ENCODE measurements around the gene KMT5C.

Gene KMT5C

DNA sequence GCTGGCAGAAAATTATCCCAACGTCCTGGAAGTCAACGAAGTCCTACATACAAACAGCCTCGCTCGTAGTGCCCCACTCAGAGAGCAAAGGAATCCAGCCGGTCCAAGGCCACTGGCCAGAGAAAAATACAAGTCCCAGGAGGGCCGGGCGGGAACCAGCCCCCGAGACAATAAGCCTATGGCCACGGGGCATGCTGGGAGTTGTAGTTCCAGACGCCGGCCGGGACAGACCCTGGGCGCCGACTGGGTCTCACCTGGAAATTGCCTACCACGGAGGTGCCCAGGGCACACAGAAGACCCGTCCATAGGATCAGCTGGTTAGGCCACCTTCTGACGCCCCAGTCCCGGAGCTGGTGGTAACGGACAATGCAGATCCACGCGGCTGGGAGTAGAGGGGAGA, 19.9 kb upstream of the KMT5C start:
- Histone ChIP-seq H3K36me3 (ENCODE audit: control insufficient read depth in 2 of 2, insufficient read depth in 1 of 2, low read length in 2 of 2) (no peaks in the 10 kb centered on the region), H3K4me1 (ENCODE audit: control insufficient read depth, insufficient read depth, low read length) (no peaks in the 10 kb centered on the region), H3K27ac (ENCODE audit: extremely low read depth, low read depth, low read length) (no peak overlapping the region), H3K9me3 (ENCODE audit: control insufficient read depth, insufficient read depth, low read depth, low read length) (no peaks in the 10 kb centered on the region), H3K4me3 (ENCODE audit: low read depth, low read length) (no peak overlapping the region)
- TF ChIP-seq ZNF335 (tag by site-specific recombination; conservative IDR thresholded peaks at IDR 0.05) (peak; percentile 66), OSR2 (tag by site-specific recombination; IDR thresholded peaks at IDR 0.05) (no peak), ZFP3 (tag by site-specific recombination; IDR thresholded peaks at IDR 0.05; ENCODE audit: low read depth) (no peak), ZNF76 (tag by site-specific recombination; IDR thresholded peaks at IDR 0.05; ENCODE audit: borderline replicate concordance, low read depth) (peak; percentile 91), ZNF16 (tag by site-specific recombination; IDR thresholded peaks at IDR 0.05; ENCODE audit: low read depth) (no peak), ZBTB17 (tag by site-specific recombination; IDR thresholded peaks at IDR 0.05) (no peak; the same call in none of the 2 replicates)
- TF ChIP-seq, protein P1, sequence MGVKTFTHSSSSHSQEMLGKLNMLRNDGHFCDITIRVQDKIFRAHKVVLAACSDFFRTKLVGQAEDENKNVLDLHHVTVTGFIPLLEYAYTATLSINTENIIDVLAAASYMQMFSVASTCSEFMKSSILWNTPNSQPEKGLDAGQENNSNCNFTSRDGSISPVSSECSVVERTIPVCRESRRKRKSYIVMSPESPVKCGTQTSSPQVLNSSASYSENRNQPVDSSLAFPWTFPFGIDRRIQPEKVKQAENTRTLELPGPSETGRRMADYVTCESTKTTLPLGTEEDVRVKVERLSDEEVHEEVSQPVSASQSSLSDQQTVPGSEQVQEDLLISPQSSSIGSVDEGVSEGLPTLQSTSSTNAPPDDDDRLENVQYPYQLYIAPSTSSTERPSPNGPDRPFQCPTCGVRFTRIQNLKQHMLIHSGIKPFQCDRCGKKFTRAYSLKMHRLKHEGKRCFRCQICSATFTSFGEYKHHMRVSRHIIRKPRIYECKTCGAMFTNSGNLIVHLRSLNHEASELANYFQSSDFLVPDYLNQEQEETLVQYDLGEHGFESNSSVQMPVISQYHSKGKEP (tag by site-specific recombination; IDR thresholded peaks at IDR 0.05): no peak
- CTCF ChIA-PET: interaction anchor here (6.6 kb wide), 1 partner anchor 18 kb away, joined by 41 read pairs; no protein-coding TSS in a partner anchor
- POLR2A ChIA-PET: interaction anchor here (0.8 to 3.4 kb wide), 2 partner anchors 19 to 40 kb away, joined by 5 to 17 read pairs; partner anchors contain the start of genes HSPBP1 and KMT5C

DNA sequence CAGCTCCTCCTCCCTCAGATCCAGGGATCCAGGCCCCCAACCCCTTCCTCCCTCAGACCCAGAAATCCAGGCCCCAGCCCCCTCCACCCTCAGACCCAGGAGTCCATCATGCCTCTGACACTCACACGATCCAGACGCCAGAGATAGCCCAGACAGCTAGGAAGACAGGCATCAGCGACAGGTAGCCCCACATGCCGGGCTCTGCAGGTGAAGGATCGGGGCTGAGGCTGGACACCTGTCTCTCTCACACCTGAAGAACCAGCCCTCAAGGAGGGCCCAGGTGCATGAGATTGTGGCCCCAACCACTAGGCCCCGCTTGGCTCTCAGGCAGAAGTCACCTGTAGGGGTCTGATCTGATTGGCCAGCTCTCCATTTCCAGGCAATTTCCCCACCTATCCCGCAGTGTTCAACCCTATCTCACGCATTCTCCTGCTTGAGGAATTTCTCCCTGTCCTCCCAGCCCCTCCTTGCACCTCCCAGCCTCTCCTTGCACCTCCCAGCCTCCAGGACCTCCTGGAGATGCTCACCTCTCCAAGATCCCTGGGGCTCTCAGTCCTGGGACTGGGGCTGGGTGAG, 18.7 kb upstream of the KMT5C start:
- TF ChIP-seq ZNF664 (tag by site-specific recombination; IDR thresholded peaks at IDR 0.05): no peak
- TF ChIP-seq SCRT2 (tag by site-specific recombination; IDR thresholded peaks at IDR 0.05): peak; percentile 95
- peak; percentile 91 for TF ChIP-seq SCRT1 (tag by site-specific recombination; IDR thresholded peaks at IDR 0.05; ENCODE audit: borderline replicate concordance)
- ChIA-PET CTCF (interaction anchor here (0.7 to 6.6 kb wide), 5 partner anchors 19 to 519 kb away, joined by 3 to 41 read pairs (median 3); partner anchors contain the start of gene KMT5C), POLR2A (interaction anchor here (1.1 to 3.3 kb wide), 6 partner anchors 18 to 87 kb away, joined by 3 to 21 read pairs (median 4); partner anchors contain the start of genes KMT5C, PPP6R1 and UBE2S)
- no peaks in the 10 kb centered on the region for H3K36me3 ChIP-seq (ENCODE audit: control insufficient read depth in 2 of 2, insufficient read depth in 1 of 2, low read length in 2 of 2)
- H3K4me1 ChIP-seq (ENCODE audit: control insufficient read depth, insufficient read depth, low read length): no peaks in the 10 kb centered on the region
- no peaks in the 10 kb centered on the region for H3K9me3 ChIP-seq (ENCODE audit: control insufficient read depth, insufficient read depth, low read depth, low read length)
- H3K4me3 ChIP-seq (ENCODE audit: low read depth, low read length): no peak overlapping the region
- H3K27ac ChIP-seq (ENCODE audit: extremely low read depth, low read depth, low read length): no peak overlapping the region

DNA sequence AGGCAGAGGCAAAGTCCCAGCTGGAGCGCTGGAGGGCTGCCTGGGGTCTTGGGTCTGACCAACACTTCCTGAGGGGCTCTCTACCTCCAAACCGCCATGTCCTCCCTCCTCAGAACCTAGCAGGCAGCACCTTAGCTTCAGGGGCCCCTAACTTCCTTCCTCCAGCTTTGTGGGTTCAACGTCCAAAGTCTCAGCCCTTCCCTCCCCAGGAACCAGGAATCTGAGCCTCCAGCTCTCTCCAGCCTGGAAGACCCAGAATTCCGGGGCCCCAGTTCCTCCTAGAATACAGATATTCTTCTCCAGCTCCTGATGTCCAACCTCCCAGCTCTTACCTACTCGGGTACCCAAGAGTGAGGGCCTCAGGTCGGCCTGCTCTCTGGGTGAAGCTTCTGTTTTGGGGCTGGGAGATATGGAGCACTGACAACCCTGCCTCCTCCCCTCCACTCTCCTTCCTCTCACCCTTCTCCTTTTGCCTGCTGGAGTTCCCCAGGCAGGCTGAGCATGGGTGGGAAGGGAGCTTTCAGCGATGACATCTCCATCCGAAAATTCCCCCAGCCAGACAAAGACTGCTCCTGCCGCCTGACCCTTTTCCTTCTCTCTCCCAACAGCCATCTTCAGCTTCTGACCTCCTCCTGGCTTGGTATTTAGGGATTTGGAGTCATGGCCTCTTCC, 18.1 kb upstream of the KMT5C start:
- Histone ChIP-seq H3K9me3 (ENCODE audit: control insufficient read depth, insufficient read depth, low read depth, low read length) (no peaks in the 10 kb centered on the region), H3K4me1 (ENCODE audit: control insufficient read depth, insufficient read depth, low read length) (no peaks in the 10 kb centered on the region), H3K27ac (ENCODE audit: extremely low read depth, low read depth, low read length) (no peak overlapping the region), H3K4me3 (ENCODE audit: low read depth, low read length) (no peak overlapping the region), H3K36me3 (ENCODE audit: control insufficient read depth in 2 of 2, insufficient read depth in 1 of 2, low read length in 2 of 2) (no peaks in the 10 kb centered on the region)
- TF ChIP-seq SP7 (tag by site-specific recombination; IDR thresholded peaks at IDR 0.05): no peak
- TF ChIP-seq ZNF223 (tag by site-specific recombination; IDR thresholded peaks at IDR 0.05): no peak
- TF ChIP-seq ZNF121 (tag by site-specific recombination; IDR thresholded peaks at IDR 0.05): no peak
- no peak for TF ChIP-seq OSR2 (tag by site-specific recombination; IDR thresholded peaks at IDR 0.05)
- TF ChIP-seq, protein P2, sequence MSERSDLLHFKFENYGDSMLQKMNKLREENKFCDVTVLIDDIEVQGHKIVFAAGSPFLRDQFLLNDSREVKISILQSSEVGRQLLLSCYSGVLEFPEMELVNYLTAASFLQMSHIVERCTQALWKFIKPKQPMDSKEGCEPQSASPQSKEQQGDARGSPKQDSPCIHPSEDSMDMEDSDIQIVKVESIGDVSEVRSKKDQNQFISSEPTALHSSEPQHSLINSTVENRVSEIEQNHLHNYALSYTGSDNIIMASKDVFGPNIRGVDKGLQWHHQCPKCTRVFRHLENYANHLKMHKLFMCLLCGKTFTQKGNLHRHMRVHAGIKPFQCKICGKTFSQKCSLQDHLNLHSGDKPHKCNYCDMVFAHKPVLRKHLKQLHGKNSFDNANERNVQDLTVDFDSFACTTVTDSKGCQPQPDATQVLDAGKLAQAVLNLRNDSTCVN (tag by site-specific recombination; optimal IDR thresholded peaks at IDR 0.05): no peak
- no peak for TF ChIP-seq ZNF529 (tag by site-specific recombination; IDR thresholded peaks at IDR 0.05; ENCODE audit: insufficient replicate concordance)
- TF ChIP-seq ZNF549 (tag by site-specific recombination; IDR thresholded peaks at IDR 0.05): no peak
- no peak for TF ChIP-seq HOXA7 (CRISPR knock-in tag; IDR thresholded peaks at IDR 0.05; ENCODE audit: borderline replicate concordance)
- no peak for TF ChIP-seq ZNF654 (tag by site-specific recombination; IDR thresholded peaks at IDR 0.05; ENCODE audit: low read depth)
- TF ChIP-seq, protein P3, sequence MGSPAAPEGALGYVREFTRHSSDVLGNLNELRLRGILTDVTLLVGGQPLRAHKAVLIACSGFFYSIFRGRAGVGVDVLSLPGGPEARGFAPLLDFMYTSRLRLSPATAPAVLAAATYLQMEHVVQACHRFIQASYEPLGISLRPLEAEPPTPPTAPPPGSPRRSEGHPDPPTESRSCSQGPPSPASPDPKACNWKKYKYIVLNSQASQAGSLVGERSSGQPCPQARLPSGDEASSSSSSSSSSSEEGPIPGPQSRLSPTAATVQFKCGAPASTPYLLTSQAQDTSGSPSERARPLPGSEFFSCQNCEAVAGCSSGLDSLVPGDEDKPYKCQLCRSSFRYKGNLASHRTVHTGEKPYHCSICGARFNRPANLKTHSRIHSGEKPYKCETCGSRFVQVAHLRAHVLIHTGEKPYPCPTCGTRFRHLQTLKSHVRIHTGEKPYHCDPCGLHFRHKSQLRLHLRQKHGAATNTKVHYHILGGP (tag by site-specific recombination; IDR thresholded peaks at IDR 0.05): no peak
- ChIA-PET POLR2A (interaction anchor here (0.8 to 3.3 kb wide), 7 partner anchors 9 to 86 kb away, joined by 3 to 21 read pairs (median 4); partner anchors contain the start of genes KMT5C, PPP6R1 and UBE2S), CTCF (interaction anchor here (0.7 to 6.6 kb wide), 7 partner anchors 18 to 518 kb away, joined by 3 to 41 read pairs (median 3); partner anchors contain the start of gene KMT5C)
